Trophoblast cell (in vitro differentiated cells and primary cell): ENCODE results near the gene PSRC1.

ENCODE experiments used
- DNase-seq, 2 donors: peaks; one replicate each; pipeline ENCODE4 v3.0.0-alpha.2; 2016
- H2AFZ ChIP-seq: 2 replicates; pipeline ENCODE4 v1.6.1; 2013; ENCODE audit warnings: low read length, moderate library complexity, mild to moderate bottlenecking; ENCODE audit not compliant: insufficient read depth, poor library complexity
- H2AK5ac ChIP-seq: 2 replicates; pipeline ENCODE4 v1.6.1; 2013; ENCODE audit warnings: mild to moderate bottlenecking, low read length
- H2BK120ac ChIP-seq: 2 replicates; pipeline ENCODE4 v1.6.1; 2013; ENCODE audit warnings: low read length, mild to moderate bottlenecking, moderate library complexity; ENCODE audit not compliant: insufficient read depth, poor library complexity
- H2BK12ac ChIP-seq: 2 replicates; pipeline ENCODE4 v1.6.1; 2013; ENCODE audit warnings: mild to moderate bottlenecking, low read length, moderate library complexity
- H2BK5ac ChIP-seq: 2 replicates; pipeline ENCODE4 v1.6.1; 2013; ENCODE audit warnings: low read length, low read depth, moderate library complexity, mild to moderate bottlenecking; ENCODE audit not compliant: poor library complexity
- H3K14ac ChIP-seq: 2 replicates; pipeline ENCODE4 v1.6.1; 2013; ENCODE audit warnings: mild to moderate bottlenecking, low read length
- H3K18ac ChIP-seq: 2 replicates; pipeline ENCODE4 v1.6.1; 2013; ENCODE audit warnings: mild to moderate bottlenecking, low read length
- H3K23ac ChIP-seq: 2 replicates; pipeline ENCODE4 v1.6.1; 2013; ENCODE audit warnings: low read length
- H3K27ac ChIP-seq: 2 replicates; pipeline ENCODE4 v1.5.1; 2013; ENCODE audit warnings: low read depth, mild to moderate bottlenecking, inconsistent platforms, low read length, moderate library complexity
- H3K27me3 ChIP-seq: 2 replicates; pipeline ENCODE4 v1.6.1; 2013; ENCODE audit warnings: inconsistent platforms, mild to moderate bottlenecking, low read length, moderate library complexity; ENCODE audit not compliant: insufficient read depth
- H3K36me3 ChIP-seq, 2 experiments: 1 replicate in 1 of 2; 2 replicates in 1 of 2; pipeline ENCODE4 v1.6.1; 2013; ENCODE audit warnings: low read length in 2 of 2, mild to moderate bottlenecking in 2 of 2, moderate library complexity in 1 of 2; ENCODE audit not compliant: insufficient read depth in 2 of 2, control insufficient read depth in 1 of 2
- H3K4ac ChIP-seq: 2 replicates; pipeline ENCODE4 v1.6.1; 2013; ENCODE audit warnings: low read depth, mild to moderate bottlenecking, low read length, moderate library complexity
- H3K4me1 ChIP-seq, 2 experiments: 1 replicate in 1 of 2; 2 replicates in 1 of 2; pipeline ENCODE4 v1.6.1; 2013; ENCODE audit warnings: low read length in 2 of 2, mild to moderate bottlenecking in 2 of 2, moderate library complexity in 1 of 2; ENCODE audit not compliant: insufficient read depth in 2 of 2, control insufficient read depth in 1 of 2
- H3K4me2 ChIP-seq: 2 replicates; pipeline ENCODE4 v1.6.1; 2013; ENCODE audit warnings: inconsistent platforms, mild to moderate bottlenecking, low read length, moderate library complexity
- H3K4me3 ChIP-seq: 2 replicates; pipeline ENCODE4 v1.5.1; 2013; ENCODE audit warnings: mild to moderate bottlenecking, low read depth, low read length, inconsistent platforms
- H3K79me1 ChIP-seq: one replicate; pipeline ENCODE4 v1.6.1; 2013; ENCODE audit warnings: low read length
- H3K79me2 ChIP-seq: 2 replicates; pipeline ENCODE4 v1.6.1; 2013; ENCODE audit warnings: low read length, mild to moderate bottlenecking; ENCODE audit not compliant: control insufficient read depth, insufficient read depth, poor library complexity
- H3K9ac ChIP-seq: 2 replicates; pipeline ENCODE4 v1.6.1; 2013; ENCODE audit warnings: mild to moderate bottlenecking, low read length
- H3K9me3 ChIP-seq: 2 replicates; pipeline ENCODE4 v1.6.1; 2013; ENCODE audit warnings: low read depth, mild to moderate bottlenecking, control low read depth, inconsistent platforms, low read length; ENCODE audit not compliant: insufficient read depth
- H4K12ac ChIP-seq: 2 replicates; pipeline ENCODE4 v1.6.1; 2013; ENCODE audit warnings: low read depth, mild to moderate bottlenecking, low read length, moderate library complexity
- H4K8ac ChIP-seq: 2 replicates; pipeline ENCODE4 v1.6.1; 2013; ENCODE audit warnings: low read depth, mild to moderate bottlenecking, low read length, moderate library complexity
- H4K91ac ChIP-seq: one replicate; pipeline ENCODE4 v1.6.1; 2013; ENCODE audit warnings: low read depth, mild to moderate bottlenecking, low read length, moderate library complexity
- WGBS: extraction: QIAGEN DNeasy Blood & Tissue Kit; methylation state at CpG from one replicate; pipeline ENCODE4 v1.1.7; 2013; ENCODE audit warnings: missing lambda C conversion rate; ENCODE audit not compliant: insufficient read length, insufficient coverage; ENCODE audit errors: extremely low coverage; 5-methylcytosine and 5-hydroxymethylcytosine counted together

The PSRC1 gene

DNA sequence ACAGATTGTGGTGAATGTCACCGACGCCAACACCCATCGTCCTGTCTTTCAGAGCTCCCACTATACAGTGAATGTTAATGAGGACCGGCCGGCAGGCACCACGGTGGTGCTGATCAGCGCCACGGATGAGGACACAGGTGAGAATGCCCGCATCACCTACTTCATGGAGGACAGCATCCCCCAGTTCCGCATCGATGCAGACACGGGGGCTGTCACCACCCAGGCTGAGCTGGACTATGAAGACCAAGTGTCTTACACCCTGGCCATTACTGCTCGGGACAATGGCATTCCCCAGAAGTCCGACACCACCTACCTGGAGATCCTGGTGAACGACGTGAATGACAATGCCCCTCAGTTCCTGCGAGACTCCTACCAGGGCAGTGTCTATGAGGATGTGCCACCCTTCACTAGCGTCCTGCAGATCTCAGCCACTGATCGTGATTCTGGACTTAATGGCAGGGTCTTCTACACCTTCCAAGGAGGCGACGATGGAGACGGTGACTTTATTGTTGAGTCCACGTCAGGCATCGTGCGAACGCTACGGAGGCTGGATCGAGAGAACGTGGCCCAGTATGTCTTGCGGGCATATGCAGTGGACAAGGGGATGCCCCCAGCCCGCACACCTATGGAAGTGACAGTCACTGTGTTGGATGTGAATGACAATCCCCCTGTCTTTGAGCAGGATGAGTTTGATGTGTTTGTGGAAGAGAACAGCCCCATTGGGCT is 30.6 kb downstream of the PSRC1 start:
- Histone ChIP-seq H3K4ac (no peak overlapping the region), H4K91ac (peak overlapping the region; percentile 94), H3K4me3 (no peak overlapping the region), H3K27ac (no peak overlapping the region), H3K14ac (no peak overlapping the region), H3K27me3 (no peaks in the 10 kb centered on the region), H3K4me1 (peaks cover 42 to 46% of the 10 kb centered on the region in 2 experiments), H3K36me3 (peaks cover 12 to 20% of the 10 kb centered on the region in 2 experiments), H4K8ac (no peak overlapping the region), H2BK5ac (no peak overlapping the region), H3K23ac (no peak overlapping the region), H3K9me3 (peaks cover 9% of the 10 kb centered on the region), H3K79me1 (peaks cover 29% of the 10 kb centered on the region), H3K4me2 (no peak overlapping the region), H2AFZ (no peak overlapping the region), H2BK120ac (no peak overlapping the region), H3K9ac (no peak overlapping the region), H2BK12ac (no peak overlapping the region), H2AK5ac (no peak overlapping the region), H3K18ac (no peak overlapping the region), H3K79me2 (peaks cover 17% of the 10 kb centered on the region), H4K12ac (no peak overlapping the region)
- DNase-seq = no peak
- no CpG with 5 or more reads among the region's 31 CpGs for WGBS

DNA sequence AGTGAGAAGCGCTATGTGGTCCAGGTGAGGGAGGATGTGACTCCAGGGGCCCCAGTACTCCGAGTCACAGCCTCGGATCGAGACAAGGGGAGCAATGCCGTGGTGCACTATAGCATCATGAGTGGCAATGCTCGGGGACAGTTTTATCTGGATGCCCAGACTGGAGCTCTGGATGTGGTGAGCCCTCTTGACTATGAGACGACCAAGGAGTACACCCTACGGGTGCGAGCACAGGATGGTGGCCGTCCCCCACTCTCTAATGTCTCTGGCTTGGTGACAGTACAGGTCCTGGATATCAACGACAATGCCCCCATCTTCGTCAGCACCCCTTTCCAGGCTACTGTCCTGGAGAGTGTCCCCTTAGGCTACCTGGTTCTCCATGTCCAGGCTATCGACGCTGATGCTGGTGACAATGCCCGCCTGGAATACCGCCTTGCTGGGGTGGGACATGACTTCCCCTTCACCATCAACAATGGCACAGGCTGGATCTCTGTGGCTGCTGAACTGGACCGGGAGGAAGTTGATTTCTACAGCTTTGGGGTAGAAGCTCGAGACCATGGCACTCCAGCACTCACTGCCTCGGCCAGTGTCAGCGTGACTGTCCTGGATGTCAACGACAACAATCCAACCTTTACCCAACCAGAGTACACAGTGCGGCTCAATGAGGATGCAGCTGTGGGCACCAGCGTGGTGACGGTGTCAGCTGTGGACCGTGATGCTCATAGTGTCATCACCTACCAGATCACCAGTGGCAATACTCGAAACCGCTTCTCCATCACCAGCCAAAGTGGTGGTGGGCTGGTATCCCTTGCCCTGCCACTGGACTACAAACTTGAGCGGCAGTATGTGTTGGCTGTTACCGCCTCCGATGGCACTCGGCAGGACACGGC is 31.4 kb downstream of the PSRC1 start:
- Histone ChIP-seq H3K14ac (no peak overlapping the region), H3K9ac (no peak overlapping the region), H3K27me3 (no peaks in the 10 kb centered on the region), H3K18ac (no peak overlapping the region), H3K9me3 (peaks cover 9% of the 10 kb centered on the region), H2BK12ac (no peak overlapping the region), H4K12ac (no peak overlapping the region), H3K79me1 (peaks cover 29% of the 10 kb centered on the region), H2BK120ac (no peak overlapping the region), H2AFZ (no peak overlapping the region), H4K8ac (no peak overlapping the region), H2BK5ac (no peak overlapping the region), H3K27ac (no peak overlapping the region), H3K4me1 (peaks cover 41 to 45% of the 10 kb centered on the region in 2 experiments), H3K23ac (no peak overlapping the region), H3K4me3 (no peak overlapping the region), H3K4me2 (no peak overlapping the region), H3K4ac (no peak overlapping the region), H4K91ac (no peak overlapping the region), H3K79me2 (peaks cover 17% of the 10 kb centered on the region), H3K36me3 (peaks cover 12 to 20% of the 10 kb centered on the region in 2 experiments), H2AK5ac (no peak overlapping the region)
- no CpG with 5 or more reads among the region's 32 CpGs for WGBS
- no peak for DNase-seq

DNA sequence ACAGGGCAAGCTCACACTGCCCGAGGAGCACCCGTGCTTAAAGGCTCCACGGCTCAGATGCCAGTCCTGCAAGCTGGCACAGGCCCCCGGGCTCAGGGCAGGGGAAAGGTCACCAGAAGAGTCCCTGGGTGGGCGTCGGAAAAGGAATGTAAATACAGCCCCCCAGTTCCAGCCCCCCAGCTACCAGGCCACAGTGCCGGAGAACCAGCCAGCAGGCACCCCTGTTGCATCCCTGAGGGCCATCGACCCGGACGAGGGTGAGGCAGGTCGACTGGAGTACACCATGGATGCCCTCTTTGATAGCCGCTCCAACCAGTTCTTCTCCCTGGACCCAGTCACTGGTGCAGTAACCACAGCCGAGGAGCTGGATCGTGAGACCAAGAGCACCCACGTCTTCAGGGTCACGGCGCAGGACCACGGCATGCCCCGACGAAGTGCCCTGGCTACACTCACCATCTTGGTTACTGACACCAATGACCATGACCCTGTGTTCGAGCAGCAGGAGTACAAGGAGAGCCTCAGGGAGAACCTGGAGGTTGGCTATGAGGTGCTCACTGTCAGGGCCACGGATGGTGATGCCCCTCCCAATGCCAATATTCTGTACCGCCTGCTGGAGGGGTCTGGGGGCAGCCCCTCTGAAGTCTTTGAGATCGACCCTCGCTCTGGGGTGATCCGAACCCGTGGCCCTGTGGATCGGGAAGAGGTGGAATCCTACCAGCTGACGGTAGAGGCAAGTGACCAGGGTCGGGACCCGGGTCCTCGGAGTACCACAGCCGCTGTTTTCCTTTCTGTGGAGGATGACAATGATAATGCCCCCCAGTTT is 32.3 kb downstream of the PSRC1 start:
- H3K36me3 ChIP-seq = peaks cover 12 to 20% of the 10 kb centered on the region in 2 experiments
- DNase-seq = no peak

More for the DNA sequence above, 32.3 kb downstream of the PSRC1 start:
- Histone ChIP-seq H3K9me3 (peaks cover 9% of the 10 kb centered on the region), H2BK120ac (no peak overlapping the region), H2AK5ac (no peak overlapping the region), H2BK5ac (no peak overlapping the region), H3K23ac (no peak overlapping the region), H3K4me2 (peak overlapping the region; percentile 86), H4K91ac (no peak overlapping the region), H3K79me1 (peaks cover 28% of the 10 kb centered on the region), H2BK12ac (no peak overlapping the region), H3K9ac (no peak overlapping the region), H3K4me3 (no peak overlapping the region), H3K18ac (no peak overlapping the region), H3K4ac (no peak overlapping the region), H3K27me3 (no peaks in the 10 kb centered on the region), H4K8ac (no peak overlapping the region), H2AFZ (no peak overlapping the region), H3K4me1 (peaks cover 40 to 45% of the 10 kb centered on the region in 2 experiments), H3K27ac (no peak overlapping the region), H4K12ac (no peak overlapping the region), H3K14ac (no peak overlapping the region), H3K79me2 (peaks cover 17% of the 10 kb centered on the region)
- no CpG with 5 or more reads among the region's 33 CpGs for whole genome bisulfite sequencing
